OCI-LY1 (cell line): Measurements from ENCODE around the gene MC1R.

ENCODE experiments used
- H2AFZ ChIP-seq: fragments of 200-600 bp; sonication (generic), shearing (Covaris generic); 2 replicates; pipeline ENCODE4 v1.6.0; 2014; ENCODE audit warnings: antibody characterized with exemption, mild to moderate bottlenecking, low read length
- H3F3A ChIP-seq: fragments of 200-600 bp; sonication (generic), shearing (Covaris generic); 2 replicates; pipeline ENCODE4 v1.6.0; 2014; ENCODE audit warnings: mild to moderate bottlenecking, antibody characterized with exemption, low read length, moderate library complexity; ENCODE audit not compliant: insufficient read depth
- H3K27ac ChIP-seq: fragments of 200-600 bp; sonication (generic); 2 replicates; pipeline ENCODE4 v1.5.1; 2014; ENCODE audit warnings: low read length, mixed run types, mild to moderate bottlenecking, low read depth; ENCODE audit not compliant: poor library complexity, severe bottlenecking
- H3K27me3 ChIP-seq: fragments of 200-600 bp; sonication (generic); 2 replicates; pipeline ENCODE4 v1.6.0; 2014; ENCODE audit warnings: antibody characterized with exemption, mild to moderate bottlenecking, low read length, moderate library complexity; ENCODE audit not compliant: insufficient read depth
- H3K36me3 ChIP-seq: fragments of 200-600 bp; sonication (generic); 2 replicates; pipeline ENCODE4 v1.6.1; 2014; ENCODE audit warnings: mild to moderate bottlenecking, antibody characterized with exemption, low read length, moderate library complexity, mixed read lengths; ENCODE audit not compliant: insufficient read depth
- H3K4me1 ChIP-seq: fragments of 200-600 bp; sonication (generic); 2 replicates; pipeline ENCODE4 v1.5.1; 2014; ENCODE audit warnings: mild to moderate bottlenecking, low read length, moderate library complexity; ENCODE audit not compliant: insufficient read depth, severe bottlenecking
- H3K4me2 ChIP-seq: fragments of 200-600 bp; sonication (generic), shearing (Covaris generic); 2 replicates; pipeline ENCODE4 v1.6.1; 2014; ENCODE audit warnings: low read length
- H3K4me3 ChIP-seq: fragments of 200-600 bp; sonication (generic); 2 replicates; pipeline ENCODE4 v1.5.1; 2014; ENCODE audit warnings: low read length, low read depth, mild to moderate bottlenecking, mixed read lengths; ENCODE audit not compliant: poor library complexity, severe bottlenecking
- H3K79me2 ChIP-seq: fragments of 200-600 bp; shearing (Covaris generic); 2 replicates; pipeline ENCODE4 v1.6.1; 2016; ENCODE audit warnings: mixed run types, low read length, mixed read lengths; ENCODE audit not compliant: insufficient read depth
- H3K9ac ChIP-seq: fragments of 200-600 bp; sonication (generic), shearing (Covaris generic); 2 replicates; pipeline ENCODE4 v1.6.1; 2014; ENCODE audit warnings: mild to moderate bottlenecking, low read length, mixed read lengths
- H3K9me2 ChIP-seq: fragments of 200-600 bp; sonication (generic), shearing (Covaris generic); 2 replicates; pipeline ENCODE4 v1.6.1; 2014; ENCODE audit warnings: low read depth, mild to moderate bottlenecking, low read length, mixed read lengths
- H3K9me3 ChIP-seq: fragments of 200-600 bp; shearing (Covaris generic); 2 replicates; pipeline ENCODE4 v1.6.1; 2014; ENCODE audit warnings: low read length, mixed read lengths
- H4K20me1 ChIP-seq: fragments of 200-600 bp; sonication (generic), shearing (Covaris generic); 2 replicates; pipeline ENCODE4 v1.6.0; 2016; ENCODE audit warnings: mild to moderate bottlenecking, low read length; ENCODE audit not compliant: insufficient read depth
- EZH2 ChIP-seq: fragments of 200-600 bp; sonication (generic), shearing (Covaris generic); IDR thresholded peaks from 2 replicates; pipeline ENCODE4 v1.8.0; 2017; ENCODE audit warnings: borderline replicate concordance, mixed run types, mild to moderate bottlenecking, antibody characterized with exemption, low read length, moderate library complexity, mixed read lengths
- TF ChIP-seq, protein P1 (sequence below): fragments of 200-600 bp; sonication (generic), shearing (Covaris generic); IDR thresholded peaks from 2 replicates; pipeline ENCODE4 v1.5.1; 2017; ENCODE audit warnings: mild to moderate bottlenecking, antibody characterized with exemption, low read length, moderate library complexity, mixed read lengths

Gene MC1R

DNA sequence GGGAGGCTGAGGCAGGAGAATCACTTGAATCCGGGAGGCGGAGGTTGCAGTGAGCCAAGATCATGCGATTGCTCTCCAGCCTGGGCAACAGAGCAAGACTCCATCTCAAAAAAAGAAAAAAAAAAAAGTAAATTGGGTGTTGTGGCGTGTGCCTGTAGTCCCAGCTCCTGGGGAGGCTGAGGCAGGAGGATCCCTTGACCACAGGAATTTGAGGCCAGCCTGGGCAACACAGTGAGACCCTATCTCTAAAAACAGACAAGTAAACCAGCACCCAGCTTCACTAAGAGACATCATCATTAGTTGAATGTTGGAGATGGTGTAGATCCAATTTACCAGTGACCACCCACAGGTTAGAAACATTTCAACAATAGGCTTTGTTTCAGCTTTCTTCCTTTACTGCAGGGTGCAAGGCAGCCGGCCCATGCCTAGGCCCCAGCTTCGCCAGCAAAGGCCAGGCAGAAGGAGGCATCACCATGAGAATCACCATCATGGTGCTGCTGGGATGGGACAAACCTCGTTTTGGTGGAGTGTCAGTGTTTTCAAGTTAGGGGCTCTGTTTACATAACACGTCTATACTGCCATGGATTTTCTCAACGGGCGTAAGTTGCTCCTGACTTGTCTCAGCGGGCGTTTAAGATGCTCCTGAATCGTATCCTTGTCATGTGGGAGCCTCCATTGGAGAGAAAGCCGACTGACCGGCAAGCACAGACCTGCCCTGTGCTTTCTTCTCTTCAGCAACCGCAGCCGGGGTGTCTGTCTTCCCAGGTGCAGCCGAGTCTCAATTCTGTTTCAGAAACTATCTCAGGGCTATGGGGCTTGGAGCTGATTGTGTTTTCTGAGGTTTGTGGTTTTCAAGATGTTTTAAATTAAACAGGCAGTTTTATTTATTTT, 37.9 kb upstream of the MC1R start:
- Histone ChIP-seq H3K36me3 (peaks cover 92% of the 10 kb centered on the region), H3K4me2 (no peak overlapping the region), H3K9me2 (no peaks in the 10 kb centered on the region), H3K79me2 (peaks cover 24% of the 10 kb centered on the region), H3K9ac (no peak overlapping the region), H2AFZ (no peak overlapping the region), H4K20me1 (no peaks in the 10 kb centered on the region), H3F3A (no peaks in the 10 kb centered on the region), H3K4me1 (no peaks in the 10 kb centered on the region), H3K27me3 (no peaks in the 10 kb centered on the region), H3K4me3 (no peak overlapping the region), H3K27ac (no peak overlapping the region), H3K9me3 (peaks cover 3% of the 10 kb centered on the region; the same call in 1 of the 2 replicates)
- no peak for TF ChIP-seq EZH2
- TF ChIP-seq, protein P1, sequence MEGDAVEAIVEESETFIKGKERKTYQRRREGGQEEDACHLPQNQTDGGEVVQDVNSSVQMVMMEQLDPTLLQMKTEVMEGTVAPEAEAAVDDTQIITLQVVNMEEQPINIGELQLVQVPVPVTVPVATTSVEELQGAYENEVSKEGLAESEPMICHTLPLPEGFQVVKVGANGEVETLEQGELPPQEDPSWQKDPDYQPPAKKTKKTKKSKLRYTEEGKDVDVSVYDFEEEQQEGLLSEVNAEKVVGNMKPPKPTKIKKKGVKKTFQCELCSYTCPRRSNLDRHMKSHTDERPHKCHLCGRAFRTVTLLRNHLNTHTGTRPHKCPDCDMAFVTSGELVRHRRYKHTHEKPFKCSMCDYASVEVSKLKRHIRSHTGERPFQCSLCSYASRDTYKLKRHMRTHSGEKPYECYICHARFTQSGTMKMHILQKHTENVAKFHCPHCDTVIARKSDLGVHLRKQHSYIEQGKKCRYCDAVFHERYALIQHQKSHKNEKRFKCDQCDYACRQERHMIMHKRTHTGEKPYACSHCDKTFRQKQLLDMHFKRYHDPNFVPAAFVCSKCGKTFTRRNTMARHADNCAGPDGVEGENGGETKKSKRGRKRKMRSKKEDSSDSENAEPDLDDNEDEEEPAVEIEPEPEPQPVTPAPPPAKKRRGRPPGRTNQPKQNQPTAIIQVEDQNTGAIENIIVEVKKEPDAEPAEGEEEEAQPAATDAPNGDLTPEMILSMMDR, result no peak

- H3K9ac ChIP-seq, result no peak overlapping the region
- no peaks in the 10 kb centered on the region for H3K9me2 ChIP-seq
- H3F3A ChIP-seq, result no peaks in the 10 kb centered on the region
- H4K20me1 ChIP-seq, result no peaks in the 10 kb centered on the region
- H3K79me2 ChIP-seq, result peaks cover 18% of the 10 kb centered on the region
- peaks cover 88% of the 10 kb centered on the region for H3K36me3 ChIP-seq
- no peak overlapping the region for H3K4me3 ChIP-seq
- TF ChIP-seq EZH2, result no peak
- H3K27me3 ChIP-seq, result no peaks in the 10 kb centered on the region
- H3K9me3 ChIP-seq, result no peaks in the 10 kb centered on the region
- H2AFZ ChIP-seq, result no peak overlapping the region
- H3K4me1 ChIP-seq, result no peaks in the 10 kb centered on the region
- H3K4me2 ChIP-seq, result no peak overlapping the region
- no peak overlapping the region for H3K27ac ChIP-seq
These were observed 37.3 kb upstream of the MC1R start for GRCh38 chr16:89881368-89881730.

DNA sequence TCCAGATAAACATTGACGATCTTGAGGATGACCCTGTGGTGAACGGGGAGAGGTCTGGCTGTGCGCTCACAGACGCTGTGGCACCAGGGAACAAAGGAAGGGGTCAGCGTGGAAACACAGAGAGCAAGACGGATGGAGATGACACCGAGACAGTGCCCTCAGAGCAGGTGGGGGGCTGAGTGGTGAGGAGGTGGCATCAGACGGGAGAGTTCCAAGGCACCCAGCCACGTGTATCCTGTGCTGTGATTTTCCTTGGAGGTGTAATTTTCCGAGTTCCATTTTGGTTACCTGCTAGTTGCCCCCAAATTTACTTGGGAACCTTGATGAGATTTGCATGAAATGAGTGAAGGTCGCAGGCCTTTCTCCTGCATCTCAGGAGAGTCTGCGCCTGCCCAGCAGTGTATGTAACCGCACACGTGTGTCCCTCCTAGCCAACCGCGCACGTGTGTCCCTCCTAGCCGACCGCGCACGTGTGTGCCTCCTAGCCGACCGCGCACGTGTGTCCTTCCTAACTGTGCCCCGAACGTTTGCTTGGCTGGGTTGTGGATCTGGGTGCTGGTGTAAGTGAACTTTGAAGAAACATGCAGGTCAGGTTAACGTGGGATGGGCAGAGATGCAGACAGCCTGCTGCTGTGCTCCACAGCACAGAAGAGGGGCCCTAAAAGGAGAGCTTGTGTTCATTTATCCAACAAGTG, 35.2 kb upstream of the MC1R start:
- Histone ChIP-seq H3K9me3 (no peaks in the 10 kb centered on the region), H3K9me2 (no peaks in the 10 kb centered on the region)

More for the DNA sequence above, 35.2 kb upstream of the MC1R start:
- no peak overlapping the region for H2AFZ ChIP-seq
- H3K4me3 ChIP-seq, result no peak overlapping the region
- H3K27ac ChIP-seq, result no peak overlapping the region
- H3K9ac ChIP-seq, result no peak overlapping the region
- no peaks in the 10 kb centered on the region for H3K4me1 ChIP-seq
- no peaks in the 10 kb centered on the region for H3K27me3 ChIP-seq
- H3K4me2 ChIP-seq, result no peak overlapping the region
- no peak for TF ChIP-seq EZH2
- TF ChIP-seq, protein P1, result no peak
- H3F3A ChIP-seq, result no peaks in the 10 kb centered on the region
- H3K36me3 ChIP-seq, result peaks cover 88% of the 10 kb centered on the region
- peaks cover 5% of the 10 kb centered on the region; the same call in 1 of the 2 replicates for H3K79me2 ChIP-seq
- no peaks in the 10 kb centered on the region for H4K20me1 ChIP-seq
